K562 (cell line): ENCODE measurements around the gene NFATC2.

Experiments
- GATAD2B ChIP-seq: fragments of 450-650 bp; IDR thresholded peaks from 2 replicates; pipeline ENCODE4 v1.6.1; 2017; ENCODE audit warnings: mild to moderate bottlenecking, borderline replicate concordance
- RBM17 ChIP-seq: fragments of 200-400 bp; formaldehyde crosslinking; IDR thresholded peaks from 2 replicates; pipeline ENCODE4 v1.6.1; 2017; ENCODE audit warnings: low read depth, mild to moderate bottlenecking, low read length, borderline replicate concordance
- ZBTB17 ChIP-seq: fragments of 450-650 bp; formaldehyde crosslinking; IDR thresholded peaks from 2 replicates; pipeline ENCODE4 v1.4.0; 2020; ENCODE audit warnings: mild to moderate bottlenecking
- ZNF324 ChIP-seq: fragments of 250-450 bp; sonication (Bioruptor Pico); IDR thresholded peaks from 2 replicates; pipeline ENCODE4 v1.4.0; 2020; ENCODE audit warnings: mild to moderate bottlenecking
- TF ChIP-seq, protein P1 (sequence below), 3 experiments: fragments of 200-800 bp in 1 of 3; sonication (Bioruptor generic) in 1 of 3; sonication (generic) in 1 of 3; formaldehyde crosslinking in 1 of 3; IDR thresholded peaks; 2 replicates each; pipeline versions ENCODE4 v1.6.1 to v1.8.0; 2016 to 2022; ENCODE audit warnings: mild to moderate bottlenecking in 2 of 3, missing compliant biosample characterization in 2 of 3, missing genetic modification characterization in 2 of 3, missing genetic modification reagents in 1 of 3
- TF ChIP-seq, protein P2 (sequence below): fragments of 450-650 bp; IDR thresholded peaks from 2 replicates; pipeline ENCODE4 v1.6.1; 2016; ENCODE audit warnings: low read depth, mild to moderate bottlenecking, moderate library complexity

DNA sequence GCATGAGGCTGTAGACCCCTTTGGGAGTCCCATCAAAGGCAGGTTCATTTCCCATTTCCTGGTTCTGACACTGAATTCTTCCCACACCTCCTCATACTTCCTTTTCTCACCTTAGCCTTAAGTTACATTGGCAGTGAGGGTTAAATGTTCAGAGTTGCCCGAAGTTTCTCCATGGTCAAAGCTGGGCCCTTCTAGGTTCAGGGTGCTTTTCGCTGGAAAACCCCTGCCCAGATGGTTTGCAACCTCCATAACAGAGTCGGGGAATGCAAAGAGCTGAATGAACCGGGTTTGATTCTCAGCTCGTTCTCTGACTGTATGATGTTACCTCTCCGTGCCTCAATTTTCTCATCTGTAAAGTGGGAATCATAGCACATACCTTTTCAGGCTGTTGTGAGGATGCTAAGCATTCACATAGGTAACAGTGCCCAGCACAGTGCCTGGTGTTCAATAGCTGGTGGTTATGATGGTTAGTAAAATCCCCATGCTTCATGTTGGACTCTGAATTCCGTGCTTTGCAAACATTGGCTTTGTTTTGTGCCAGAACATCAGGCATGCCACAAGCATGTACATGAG lies 149.8 kb downstream of the NFATC2 start:
- TF ChIP-seq GATAD2B (no peak), ZBTB17 (CRISPR knock-in tag) (no peak), RBM17 (no peak), ZNF324 (no peak)
- TF ChIP-seq, protein P1, sequence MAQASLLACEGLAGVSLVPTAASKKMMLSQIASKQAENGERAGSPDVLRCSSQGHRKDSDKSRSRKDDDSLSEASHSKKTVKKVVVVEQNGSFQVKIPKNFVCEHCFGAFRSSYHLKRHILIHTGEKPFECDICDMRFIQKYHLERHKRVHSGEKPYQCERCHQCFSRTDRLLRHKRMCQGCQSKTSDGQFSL (CRISPR knock-in tag; IDR thresholded peaks at IDR 0.05), result no peak
- TF ChIP-seq, protein P1 (tag; IDR thresholded peaks at IDR 0.05), result no peak
- TF ChIP-seq, protein P2, sequence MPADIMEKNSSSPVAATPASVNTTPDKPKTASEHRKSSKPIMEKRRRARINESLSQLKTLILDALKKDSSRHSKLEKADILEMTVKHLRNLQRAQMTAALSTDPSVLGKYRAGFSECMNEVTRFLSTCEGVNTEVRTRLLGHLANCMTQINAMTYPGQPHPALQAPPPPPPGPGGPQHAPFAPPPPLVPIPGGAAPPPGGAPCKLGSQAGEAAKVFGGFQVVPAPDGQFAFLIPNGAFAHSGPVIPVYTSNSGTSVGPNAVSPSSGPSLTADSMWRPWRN, result no peak
